Upper lobe of left lung (tissue), 4 donors: ENCODE measurements around the gene IRF1.

Experiments used
- CTCF ChIP-seq, 6 experiments: fragments of 450-650 bp in 4 of 6; fragments of 200-600 bp in 2 of 6; sonication (generic) in 2 of 6; IDR thresholded peaks; one replicate each; pipeline ENCODE4 v1.5.1; 2016 to 2019; ENCODE audit warnings: antibody characterized with exemption in 6 of 6
- EP300 ChIP-seq, 4 donors: sonication (generic); formaldehyde crosslinking; IDR thresholded peaks; one replicate each; pipeline ENCODE4 v1.5.1; 2017; ENCODE audit warnings: antibody characterized with exemption in 4 of 4, control low read depth in 2 of 4
- POLR2A ChIP-seq, 4 donors: fragments of 450-650 bp; IDR thresholded peaks; one replicate each; pipeline ENCODE4 v1.5.1; 2016 to 2017; ENCODE audit warnings: antibody characterized with exemption in 4 of 4, mild to moderate bottlenecking in 2 of 4
- POLR2AphosphoS5 ChIP-seq, 2 donors: sonication (generic); formaldehyde crosslinking; IDR thresholded peaks; one replicate each; pipeline ENCODE4 v1.5.1; 2017; ENCODE audit warnings: antibody characterized with exemption in 2 of 2

- no peak for TF ChIP-seq POLR2A (IDR thresholded peaks at IDR 0.05)
- peak; percentile 16 to 50 (median 38) for TF ChIP-seq CTCF (IDR thresholded peaks at IDR 0.05)
- TF ChIP-seq POLR2AphosphoS5 (IDR thresholded peaks at IDR 0.05), result no peak
- no peak for TF ChIP-seq EP300 (IDR thresholded peaks at IDR 0.05)
Observed at GRCh38 chr5:132506094-132506692, 15.6 kb upstream of the IRF1 start.
